ENCODE data around the gene ADAMTS10. TPM values are rescaled to one million over a fixed set of nuclear protein-coding genes. Genes with fewer than 3 reads are reported as not detected.
"Not testable (repeated sequence)": the region's sequence is repeated elsewhere in the genome, so short reads cannot be mapped to it uniquely, and the experiment has no call there.

ADAMTS10 gene
- total RNA-seq, 4 donors from 2014 or later = 16.7 to 46.7 (median 22.5) TPM

DNA sequence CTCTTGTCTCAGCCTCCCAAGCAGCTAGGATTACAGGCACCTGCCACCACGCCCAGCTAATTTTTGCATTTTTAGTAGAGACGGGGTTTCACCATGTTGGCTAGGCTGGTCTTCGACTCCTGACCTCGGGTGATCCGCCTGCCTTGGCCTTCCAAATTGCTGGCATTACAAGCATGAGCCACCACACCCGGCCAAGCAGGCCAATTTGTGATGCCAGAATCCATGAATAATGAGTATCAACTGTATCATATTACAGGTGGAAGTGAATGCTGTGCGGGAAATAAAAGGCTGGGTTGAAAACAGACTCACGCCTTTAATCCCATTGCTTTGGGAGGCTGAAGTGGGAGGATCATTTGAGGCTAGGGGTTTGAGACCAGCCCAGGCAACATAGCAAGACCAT lies 16.3 kb upstream of the ADAMTS10 start:
- ATAC-seq (ENCODE audit: low FRiP score) (no peak), DNase-seq (ENCODE audit: low spot score) (no peak)
- no peak for TF ChIP-seq CTCF (IDR thresholded peaks at IDR 0.05)

DNA sequence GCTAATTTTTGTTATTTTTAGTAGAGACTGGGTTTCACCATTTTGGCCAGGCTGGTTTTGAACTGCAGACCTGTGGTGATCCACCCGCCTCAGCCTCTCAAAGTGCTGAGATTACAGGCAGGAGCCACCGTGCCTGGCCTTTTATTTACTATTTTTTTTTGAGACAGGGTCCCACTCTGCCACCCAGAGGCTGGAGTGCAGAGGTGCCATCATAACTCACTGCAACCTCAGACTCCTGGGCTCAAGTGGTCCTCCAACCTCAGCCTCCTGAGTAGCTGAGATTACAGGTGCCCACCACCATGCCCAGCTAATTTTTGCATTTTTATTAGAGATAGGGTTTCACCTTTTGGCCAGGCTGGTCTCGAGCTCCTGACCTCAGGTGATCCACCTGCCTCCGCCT lies 12.4 kb upstream of the ADAMTS10 start:
- ATAC-seq (ENCODE audit: low FRiP score); DNase-seq (ENCODE audit: low spot score): not testable (repeated sequence)

DNA sequence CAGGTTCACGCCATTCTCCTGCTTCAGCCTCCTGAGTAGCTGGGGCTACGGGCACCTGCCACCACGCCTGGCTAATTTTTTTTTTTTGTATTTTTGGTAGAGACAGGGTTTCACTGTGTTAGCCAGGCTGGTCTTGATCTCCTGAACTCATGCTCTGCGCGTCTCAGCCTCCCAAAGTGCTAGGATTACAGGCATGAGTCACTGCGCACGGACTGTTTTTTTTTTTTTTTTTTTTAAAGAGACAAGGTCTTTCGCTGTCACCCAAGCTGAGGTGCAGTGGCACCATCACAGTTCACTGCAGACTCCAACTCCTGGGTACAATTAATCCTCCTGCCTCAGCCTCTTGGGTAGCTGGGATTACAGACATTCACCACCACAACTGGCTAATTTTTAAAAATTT lies 8.2 kb upstream of the ADAMTS10 start:
- no peak for DNase-seq (ENCODE audit: low spot score)
- ATAC-seq (ENCODE audit: low FRiP score) = no peak
- no peak for TF ChIP-seq CTCF (IDR thresholded peaks at IDR 0.05)

GRCh38 chr19:8617984-8618383 lies 7.5 kb upstream of the ADAMTS10 start:
- DNase-seq (ENCODE audit: low spot score) = no peak
- ATAC-seq (ENCODE audit: low FRiP score) = no peak
- TF ChIP-seq CTCF (IDR thresholded peaks at IDR 0.05) = no peak

GRCh38 chr19:8617325-8617724 lies 6.8 kb upstream of the ADAMTS10 start:
- not testable (repeated sequence) for DNase-seq (ENCODE audit: low spot score); ATAC-seq (ENCODE audit: low FRiP score)

DNA sequence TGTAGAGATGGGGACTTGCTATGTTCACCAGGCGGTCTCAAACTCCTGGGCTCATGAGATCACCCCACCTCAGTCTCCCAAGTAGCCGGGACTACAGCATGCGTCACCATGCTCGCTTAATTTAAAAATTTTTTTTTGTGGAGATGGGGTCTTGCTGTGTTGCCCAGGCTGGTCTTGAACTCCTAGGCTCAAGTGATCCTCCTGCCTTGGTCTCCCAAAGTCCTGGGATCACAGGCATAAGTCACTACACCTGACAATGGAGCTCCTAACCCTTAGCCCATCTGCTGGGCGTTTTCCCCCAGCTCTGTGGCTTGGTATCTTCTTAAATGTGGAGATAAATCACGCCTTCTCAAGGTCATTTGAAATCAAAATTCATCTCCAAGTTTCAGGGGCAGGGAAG lies 6.3 kb upstream of the ADAMTS10 start:
- no peak for DNase-seq (ENCODE audit: low spot score)
- TF ChIP-seq CTCF (IDR thresholded peaks at IDR 0.05) = no peak
- ATAC-seq (ENCODE audit: low FRiP score) = no peak

DNA sequence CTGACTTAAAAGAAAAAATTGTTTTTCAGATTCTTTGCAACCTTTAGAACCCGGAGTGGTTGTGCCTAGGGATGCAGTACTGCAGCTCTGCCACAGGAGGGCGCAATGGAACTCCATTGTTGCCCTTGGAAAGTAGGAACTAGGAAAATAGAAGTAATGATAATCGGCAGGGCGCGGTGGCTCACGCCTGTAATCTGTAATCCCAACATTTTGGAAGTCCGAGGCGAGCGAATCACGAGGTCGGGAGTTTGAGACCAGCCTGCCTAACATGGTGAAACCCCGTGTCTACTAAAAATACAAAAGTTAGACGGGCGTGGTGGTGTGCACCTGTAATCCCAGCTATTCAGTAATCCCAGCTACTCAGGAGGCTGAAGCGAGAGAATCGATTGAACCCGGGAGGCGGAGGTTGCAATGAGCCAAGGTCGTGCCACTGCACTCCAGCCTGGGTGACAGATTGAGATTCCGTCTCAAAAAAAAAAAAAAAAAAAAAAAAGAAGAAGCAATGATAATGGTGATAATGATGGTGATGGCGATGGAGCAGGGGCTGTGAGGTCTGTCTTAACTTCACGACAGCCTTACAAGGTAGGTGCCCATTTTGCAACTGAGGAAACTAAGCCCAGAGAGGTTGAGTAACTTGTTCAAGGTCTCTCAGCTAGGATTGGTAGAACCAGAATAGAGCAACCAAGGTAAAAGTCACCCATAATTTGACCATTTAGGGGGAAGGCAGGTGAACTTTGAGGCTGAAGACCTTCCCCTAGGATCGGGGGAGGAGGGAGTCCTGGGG lies 5.5 kb upstream of the ADAMTS10 start:
- peak in 2 of 3 donors; percentile 7 to 77 for TF ChIP-seq CTCF (IDR thresholded peaks at IDR 0.05)
- DNase-seq (ENCODE audit: low spot score) (peak; percentile 32), ATAC-seq (ENCODE audit: low FRiP score) (peak; percentile 30)

GRCh38 chr19:8615024-8615423 lies 4.5 kb upstream of the ADAMTS10 start:
- TF ChIP-seq CTCF (IDR thresholded peaks at IDR 0.05) = no peak
- ATAC-seq (ENCODE audit: low FRiP score) (no peak), DNase-seq (ENCODE audit: low spot score) (no peak)

Data from omental fat pad (tissue), 4 donors.